Central memory CD8-positive, alpha-beta T cell (primary cell): ENCODE measurements around the gene MPPE1.
"Not testable (repeated sequence)": the region's sequence is repeated elsewhere in the genome, so short reads cannot be mapped to it uniquely, and the experiment has no call there.

ENCODE experiments used
- ATAC-seq: fragments of 150-1000 bp; cut with Tn5 transposase; replicated peaks from 2 replicates; pipeline ENCODE4 v1.10.0; 2022; ENCODE audit warnings: mild to moderate bottlenecking, moderate FRiP score, moderate number of reproducible peaks; ENCODE audit not compliant: poor library complexity, severe bottlenecking; ENCODE audit errors: extremely low read depth
- DNase-seq, 2 donors: peaks; one replicate each; pipeline ENCODE4 v3.0.0; 2021; ENCODE audit warnings: low spot score in 2 of 2
- H3K27ac Mint-ChIP-seq: one replicate; pipeline ENCODE4 v1.8.0; 2022; ENCODE audit warnings: low read depth, mild to moderate bottlenecking, moderate library complexity, mixed read lengths
- H3K27me3 Mint-ChIP-seq: one replicate; pipeline ENCODE4 v1.8.0; 2022; ENCODE audit warnings: mixed read lengths
- H3K36me3 Mint-ChIP-seq: one replicate; pipeline ENCODE4 v1.8.0; 2022; ENCODE audit warnings: mild to moderate bottlenecking, moderate library complexity, mixed read lengths; ENCODE audit not compliant: insufficient read depth
- H3K4me1 Mint-ChIP-seq: one replicate; pipeline ENCODE4 v1.8.0; 2022; ENCODE audit warnings: mixed read lengths
- H3K4me3 Mint-ChIP-seq: one replicate; pipeline ENCODE4 v1.8.0; 2022; ENCODE audit warnings: mild to moderate bottlenecking, moderate library complexity, mixed read lengths
- H3K9me3 Mint-ChIP-seq: one replicate; pipeline ENCODE4 v1.8.0; 2022; ENCODE audit warnings: mixed read lengths

Gene MPPE1

DNA sequence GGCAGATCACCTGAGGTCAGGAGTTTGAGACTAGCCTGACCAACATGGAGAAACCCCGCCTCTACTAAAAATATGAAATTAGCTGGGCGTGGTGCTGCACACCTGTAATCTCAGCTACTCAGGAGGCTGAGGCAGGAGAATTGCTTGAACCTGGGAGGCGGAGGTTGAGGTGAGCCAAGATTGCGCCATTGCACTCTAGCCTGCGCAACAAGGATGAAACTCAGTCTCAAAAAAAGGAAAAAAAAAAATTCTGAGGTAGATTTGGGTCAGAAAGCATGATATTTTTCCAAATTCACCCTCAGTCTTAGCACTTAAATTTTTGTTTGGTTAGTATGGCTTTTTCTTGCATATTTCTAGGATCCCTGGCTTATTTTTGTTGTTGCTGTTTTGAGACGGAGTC is 53.6 kb downstream of the MPPE1 start:
- H3K4me3 Mint-ChIP-seq = peak overlapping the region; percentile 20
- not testable (repeated sequence) for ATAC-seq, DNase-seq, H3K9me3 Mint-ChIP-seq, H3K27me3 Mint-ChIP-seq, H3K27ac Mint-ChIP-seq
- H3K36me3 Mint-ChIP-seq = peaks cover 38% of the 10 kb centered on the region
- H3K4me1 Mint-ChIP-seq = peaks cover 28% of the 10 kb centered on the region

- Mint-ChIP-seq H3K4me1 (peaks cover 28% of the 10 kb centered on the region), H3K27me3 (no peaks in the 10 kb centered on the region), H3K9me3 (no peaks in the 10 kb centered on the region), H3K4me3 (peak overlapping the region; percentile 98), H3K36me3 (peaks cover 38% of the 10 kb centered on the region), H3K27ac (peak overlapping the region; percentile 100)
- DNase-seq (peak; percentile 51 to 52), ATAC-seq (peak; percentile 37)
Observed at GRCh38 chr18:11851806-11852337, 56.2 kb downstream of the MPPE1 start.

DNA sequence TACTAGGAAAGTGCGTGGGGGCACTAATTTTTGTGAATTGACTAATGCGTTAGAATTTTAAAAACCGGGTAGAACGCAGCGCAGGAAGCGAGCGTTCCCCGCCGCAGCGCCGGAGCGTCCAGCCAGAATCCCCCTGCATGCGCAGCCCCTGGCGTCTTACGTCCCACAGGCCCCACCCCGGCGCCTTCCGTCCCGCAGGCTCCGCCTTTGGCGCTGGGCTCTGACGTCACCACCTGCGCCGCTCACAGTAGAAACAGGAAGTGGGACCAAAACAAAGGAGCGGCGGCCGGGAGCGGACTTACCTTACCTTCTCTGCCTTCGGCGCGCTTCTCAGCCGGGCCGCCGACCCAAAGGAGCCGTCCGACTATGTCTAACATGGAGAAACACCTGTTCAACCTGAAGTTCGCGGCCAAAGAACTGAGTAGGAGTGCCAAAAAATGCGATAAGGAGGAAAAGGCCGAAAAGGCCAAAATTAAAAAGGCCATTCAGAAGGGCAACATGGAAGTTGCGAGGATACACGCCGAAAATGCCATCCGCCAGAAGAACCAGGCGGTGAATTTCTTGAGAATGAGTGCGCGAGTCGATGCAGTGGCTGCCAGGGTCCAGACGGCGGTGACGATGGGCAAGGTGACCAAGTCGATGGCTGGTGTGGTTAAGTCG is 56.8 kb downstream of the MPPE1 start, which contains the start of gene CHMP1B:
CHMP1B (plus strand) TSS at position 268 of the 660 bp plus-strand sequence; CDS start at position 367, 99 bp downstream.
- ATAC-seq = peak; percentile 78
- Mint-ChIP-seq H3K27ac (peak within 1 kb of the TSS; percentile 100), H3K9me3 (no peaks in the 10 kb centered on the region), H3K27me3 (no peaks in the 10 kb centered on the region), H3K4me3 (peak within 1 kb of the TSS; percentile 98), H3K4me1 (peaks cover 28% of the 10 kb centered on the region), H3K36me3 (peaks cover 38% of the 10 kb centered on the region)
- peak; percentile 95 to 96 for DNase-seq

- Mint-ChIP-seq H3K4me1 (peaks cover 28% of the 10 kb centered on the region), H3K36me3 (peaks cover 38% of the 10 kb centered on the region), H3K27me3 (no peaks in the 10 kb centered on the region), H3K4me3 (peak overlapping the region; percentile 98), H3K9me3 (no peaks in the 10 kb centered on the region), H3K27ac (peak overlapping the region; percentile 100)
- ATAC-seq (peak; percentile 49), DNase-seq (no peak)
Observed at GRCh38 chr18:11850821-11851145, 57.3 kb downstream of the MPPE1 start.

DNA sequence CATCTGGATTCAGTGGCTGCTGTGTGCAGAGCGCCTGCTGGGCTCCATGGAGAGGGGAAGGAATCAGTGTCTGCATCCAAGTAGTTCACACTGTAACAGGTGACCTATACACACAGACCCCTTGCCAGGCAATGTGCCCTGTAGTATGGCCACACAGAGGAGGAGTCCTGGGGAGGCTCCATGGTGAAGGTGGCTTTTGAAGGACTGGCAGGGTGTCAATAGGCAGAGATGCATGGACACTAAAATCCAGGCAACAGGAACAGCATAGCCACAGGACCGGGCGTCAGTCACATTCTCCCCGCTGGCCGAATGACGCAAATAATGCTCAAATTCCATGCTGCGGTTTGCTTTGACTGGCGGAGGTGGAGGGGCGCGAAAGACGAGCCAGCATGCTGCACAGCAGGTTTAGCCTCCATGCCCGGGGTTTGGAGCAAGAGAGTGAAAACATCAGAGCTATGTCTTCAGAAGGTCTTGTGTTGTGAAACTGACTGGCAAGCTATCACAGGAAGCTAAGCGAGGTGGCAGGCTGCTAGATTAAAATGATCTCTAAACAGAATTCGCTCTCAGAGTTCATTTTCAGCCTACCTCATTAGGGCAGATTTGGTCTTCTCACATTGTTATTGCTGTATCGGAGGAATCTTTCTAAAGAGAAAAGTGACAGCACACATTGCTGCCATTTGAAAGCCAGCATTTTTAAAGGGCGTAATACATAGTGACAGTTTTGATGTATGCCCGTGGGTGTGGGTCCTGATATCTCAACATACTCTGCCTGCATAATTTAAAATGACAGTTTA is 58.1 kb downstream of the MPPE1 start:
- peaks cover 28% of the 10 kb centered on the region for H3K4me1 Mint-ChIP-seq
- no peaks in the 10 kb centered on the region for H3K9me3 Mint-ChIP-seq
- ATAC-seq = peak; percentile 51

GRCh38 chr18:11849279-11849678 is 58.8 kb downstream of the MPPE1 start:
- H3K4me1 Mint-ChIP-seq = peaks cover 28% of the 10 kb centered on the region
- ATAC-seq (no peak), DNase-seq (no peak)
- peaks cover 32% of the 10 kb centered on the region for H3K36me3 Mint-ChIP-seq
- peak overlapping the region; percentile 98 for H3K4me3 Mint-ChIP-seq
- no peaks in the 10 kb centered on the region for H3K27me3 Mint-ChIP-seq
- no peaks in the 10 kb centered on the region for H3K9me3 Mint-ChIP-seq
- peak overlapping the region; percentile 75 for H3K27ac Mint-ChIP-seq

More for the DNA sequence above, 58.1 kb downstream of the MPPE1 start:
- H3K27ac Mint-ChIP-seq = peak overlapping the region; percentile 100
- peak overlapping the region; percentile 98 for H3K4me3 Mint-ChIP-seq
- H3K36me3 Mint-ChIP-seq = peaks cover 35% of the 10 kb centered on the region
- H3K27me3 Mint-ChIP-seq = no peaks in the 10 kb centered on the region
- peak; percentile 43 to 63 for DNase-seq

DNA sequence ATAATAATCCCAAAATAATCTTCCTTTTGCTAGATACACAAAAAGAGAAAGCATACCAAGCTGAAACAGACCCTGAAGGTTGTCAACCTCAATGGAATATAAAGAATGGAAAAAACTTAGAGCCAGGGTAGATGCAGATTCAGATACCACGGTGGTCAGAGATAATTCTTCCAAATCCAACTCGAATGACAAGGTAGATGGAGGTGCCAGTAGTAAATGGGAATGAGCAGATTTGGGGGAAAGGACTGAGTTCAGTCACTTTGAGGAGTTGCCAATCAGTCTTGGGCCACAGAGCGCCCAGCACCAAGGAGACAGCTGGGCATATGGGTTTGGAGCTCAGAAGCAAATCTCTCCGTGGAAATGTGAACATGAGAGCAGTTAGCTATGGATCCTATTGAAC is 60.3 kb downstream of the MPPE1 start:
- Mint-ChIP-seq H3K27me3 (no peaks in the 10 kb centered on the region), H3K27ac (peak overlapping the region; percentile 14)

DNA sequence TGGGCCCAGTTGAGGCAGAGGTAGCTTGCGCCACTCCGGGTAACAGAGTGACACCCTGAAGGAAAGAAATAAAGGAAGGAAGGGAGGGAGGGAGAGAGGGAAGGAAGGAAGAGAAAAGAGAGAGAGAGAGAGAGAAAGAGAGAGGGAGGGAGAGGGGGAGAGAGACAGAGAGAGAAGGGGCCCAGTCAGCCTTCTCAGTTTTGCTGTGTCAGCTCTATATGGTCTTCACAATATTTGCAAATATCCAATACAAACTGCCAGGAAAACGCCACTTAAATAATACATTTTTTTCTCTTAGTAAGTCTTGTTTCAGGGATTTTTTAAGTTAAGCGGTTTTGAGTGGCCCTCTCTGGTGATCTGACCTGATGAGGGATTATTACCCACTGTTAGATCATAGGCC is 62.5 kb downstream of the MPPE1 start:
- Mint-ChIP-seq H3K4me3 (no peak overlapping the region), H3K27me3 (no peaks in the 10 kb centered on the region), H3K9me3 (no peaks in the 10 kb centered on the region), H3K4me1 (peaks cover 10% of the 10 kb centered on the region), H3K36me3 (peaks cover 10% of the 10 kb centered on the region), H3K27ac (no peak overlapping the region)
- DNase-seq (no peak), ATAC-seq (no peak)

More for the DNA sequence above, 60.3 kb downstream of the MPPE1 start:
- Mint-ChIP-seq H3K4me3 (no peak overlapping the region), H3K36me3 (peaks cover 29% of the 10 kb centered on the region), H3K9me3 (no peaks in the 10 kb centered on the region), H3K4me1 (peaks cover 28% of the 10 kb centered on the region)
- ATAC-seq (no peak), DNase-seq (no peak)

DNA sequence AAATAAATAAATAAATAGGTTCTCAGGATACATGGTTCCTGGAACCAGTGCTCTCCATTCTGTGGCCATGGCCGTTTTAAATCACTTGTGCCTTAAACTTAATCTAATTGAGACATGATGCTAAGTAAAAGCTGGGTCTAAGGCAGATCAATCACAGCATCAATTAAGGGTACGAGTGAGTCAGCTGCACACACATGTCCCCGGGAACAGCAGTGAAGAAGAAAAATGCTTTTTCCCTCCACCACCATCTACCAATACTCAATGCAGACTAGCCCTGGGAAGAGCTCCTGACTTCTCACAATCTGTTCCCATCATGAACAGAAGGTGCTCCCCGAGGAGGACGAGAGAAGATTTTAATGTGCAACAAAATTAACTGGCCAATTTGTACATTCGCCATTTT is 63.7 kb downstream of the MPPE1 start:
- H3K27me3 Mint-ChIP-seq = no peaks in the 10 kb centered on the region
- ATAC-seq (no peak), DNase-seq (no peak)
- H3K27ac Mint-ChIP-seq = no peak overlapping the region
- no peaks in the 10 kb centered on the region for H3K9me3 Mint-ChIP-seq
- H3K4me3 Mint-ChIP-seq = no peak overlapping the region
- H3K4me1 Mint-ChIP-seq = no peaks in the 10 kb centered on the region
- no peaks in the 10 kb centered on the region for H3K36me3 Mint-ChIP-seq

DNA sequence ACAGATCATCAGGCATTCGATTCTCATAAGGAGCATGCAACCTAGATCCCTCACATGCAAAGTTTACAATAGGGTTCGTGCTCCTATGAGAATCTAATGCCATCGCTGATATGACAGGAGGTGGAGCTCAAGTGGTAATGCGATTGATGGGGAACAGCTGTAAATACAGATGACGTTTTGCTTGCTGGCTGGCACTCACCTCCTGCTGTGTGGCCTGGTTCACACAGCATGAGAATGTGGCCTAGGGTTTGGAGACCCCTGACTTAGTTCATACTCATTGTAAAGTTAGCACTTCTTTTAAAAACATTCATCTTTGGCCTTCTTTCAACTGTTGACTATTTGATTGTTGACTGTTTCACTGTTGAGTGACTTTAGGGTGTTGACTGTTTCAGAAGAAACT is 65.6 kb downstream of the MPPE1 start:
- H3K4me3 Mint-ChIP-seq = no peak overlapping the region
- no peak for DNase-seq
- H3K36me3 Mint-ChIP-seq = no peaks in the 10 kb centered on the region

DNA sequence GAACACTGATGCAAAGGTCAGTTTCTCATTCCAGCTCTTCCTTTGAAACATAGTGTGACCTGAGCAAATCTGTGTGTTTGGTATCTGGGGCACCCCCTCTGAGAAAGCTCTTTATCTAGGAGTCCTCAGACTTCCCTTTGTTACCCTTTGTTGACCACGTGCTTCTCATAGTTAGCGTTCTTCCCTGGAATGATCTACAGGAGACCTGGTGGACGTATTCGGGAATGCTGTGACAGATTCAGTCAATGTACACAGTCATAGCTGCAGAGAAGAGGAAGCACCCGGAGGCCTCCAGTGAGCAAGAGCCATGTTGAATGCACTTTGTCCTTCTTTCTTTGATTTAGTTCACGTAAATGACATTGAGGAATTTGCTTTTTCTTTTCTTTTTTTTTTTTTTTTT is 67.6 kb downstream of the MPPE1 start:
- H3K27ac Mint-ChIP-seq = no peak overlapping the region
- ATAC-seq (no peak), DNase-seq (no peak)
- no peaks in the 10 kb centered on the region for H3K9me3 Mint-ChIP-seq
- no peaks in the 10 kb centered on the region for H3K4me1 Mint-ChIP-seq
- H3K36me3 Mint-ChIP-seq = no peaks in the 10 kb centered on the region
- H3K4me3 Mint-ChIP-seq = no peak overlapping the region
- H3K27me3 Mint-ChIP-seq = no peaks in the 10 kb centered on the region

More for the DNA sequence above, 65.6 kb downstream of the MPPE1 start:
- no peak overlapping the region for H3K27ac Mint-ChIP-seq
- H3K4me1 Mint-ChIP-seq = no peaks in the 10 kb centered on the region
- no peak for ATAC-seq
- H3K27me3 Mint-ChIP-seq = no peaks in the 10 kb centered on the region
- H3K9me3 Mint-ChIP-seq = no peaks in the 10 kb centered on the region

DNA sequence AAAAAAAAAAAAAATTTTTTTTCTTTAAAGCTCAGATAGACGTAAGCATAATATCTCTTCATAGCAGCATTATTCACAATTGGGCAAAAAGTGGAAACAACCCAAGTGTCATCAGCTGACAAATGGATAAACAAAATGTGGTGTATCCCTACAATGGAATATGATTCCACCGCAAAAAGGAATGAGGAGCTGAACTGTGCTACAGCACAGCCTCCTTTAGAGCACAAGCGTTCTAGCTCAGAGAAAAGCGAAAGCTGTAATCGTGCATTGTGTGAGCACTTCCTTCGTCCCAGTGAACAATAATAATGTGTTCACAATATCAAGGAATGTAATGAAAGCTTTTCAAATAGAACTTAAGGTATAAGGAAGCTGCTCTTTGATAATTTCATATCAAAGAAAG is 68.6 kb downstream of the MPPE1 start:
- Mint-ChIP-seq H3K27ac (no peak overlapping the region), H3K4me1 (no peaks in the 10 kb centered on the region), H3K27me3 (no peaks in the 10 kb centered on the region), H3K36me3 (no peaks in the 10 kb centered on the region), H3K9me3 (no peaks in the 10 kb centered on the region), H3K4me3 (no peak overlapping the region)
- ATAC-seq (no peak), DNase-seq (no peak)

GRCh38 chr18:11834772-11835171 is 73.3 kb downstream of the MPPE1 start:
- H3K36me3 Mint-ChIP-seq = no peaks in the 10 kb centered on the region
- no peak for ATAC-seq
- DNase-seq = no peak
- no peak overlapping the region for H3K4me3 Mint-ChIP-seq
- no peaks in the 10 kb centered on the region for H3K4me1 Mint-ChIP-seq
- no peaks in the 10 kb centered on the region for H3K9me3 Mint-ChIP-seq
- peaks cover 6% of the 10 kb centered on the region for H3K27me3 Mint-ChIP-seq
- H3K27ac Mint-ChIP-seq = no peak overlapping the region
